K562 (cell line): ENCODE results near the gene NENF. TPM values are rescaled to one million over a fixed set of nuclear protein-coding genes. Genes with fewer than 3 reads are reported as not detected.
"Not testable (repeated sequence)": the region's sequence is repeated elsewhere in the genome, so short reads cannot be mapped to it uniquely, and the experiment has no call there.

Experiments
- ATAC-seq: fragments of 200-7000 bp; cut with Tn5 transposase; 3 replicates; pipeline ENCODE4 v1.9.1; 2020; ENCODE audit warnings: moderate library complexity
- BruUV-seq: library from RNA; stranded (reverse); fragments of 400-500 nt; replicated peaks from 2 replicates; lab custom pipeline; 2021; lab: Mats Ljungman, UMichigan
- CTCF ChIA-PET: fragments of 300-600 bp; formaldehyde crosslinking; extraction: SDS; loops from one replicate; lab custom pipeline; 2021; ENCODE audit warnings: low intra/inter-chr PET ratio; lab: Yijun Ruan, JAX
- POLR2A ChIA-PET: fragments of 300-600, 350-650 bp; sonication (Branson Sonifier 250); formaldehyde crosslinking; extraction: SDS; loops from one replicate; lab custom pipeline; 2021; ENCODE audit warnings: antibody characterized with exemption, inconsistent platforms; lab: Yijun Ruan, JAX
- DNase-seq, 4 experiments: peaks; one replicate each; pipeline versions ENCODE4 v3.0.0 to v3.0.0-alpha.2; 2011 to 2018; ENCODE audit warnings: low spot score in 3 of 4, mixed read lengths in 3 of 4; ENCODE audit errors: extremely low read depth in 1 of 4
- FAIRE-seq: peaks from 2 replicates; lab custom pipeline; 2011; peaks lifted over from hg19 to GRCh38; lab: Jason Lieb, UNC
- H2AFZ ChIP-seq: 2 replicates; pipeline ENCODE4 v1.6.0; 2011; ENCODE audit warnings: low read depth, low read length, control low read depth, inconsistent platforms
- H3K27ac ChIP-seq: fragments of 200-600 bp; 3 replicates; pipeline ENCODE4 v1.8.0; 2011; ENCODE audit warnings: low read depth, mild to moderate bottlenecking, control low read depth, inconsistent platforms, low read length, moderate library complexity, mixed read lengths; ENCODE audit errors: extremely low read depth
- H3K27me3 ChIP-seq, 2 experiments: fragments of 300-600 bp in 1 of 2; 2 replicates in 1 of 2; 3 replicates in 1 of 2; pipeline versions ENCODE4 v1.6.0 to v1.8.0; 2011; ENCODE audit warnings: inconsistent platforms in 2 of 2, low read length in 2 of 2, mild to moderate bottlenecking in 1 of 2, mixed read lengths in 1 of 2, moderate library complexity in 1 of 2; ENCODE audit not compliant: control insufficient read depth in 2 of 2, insufficient read depth in 2 of 2
- H3K36me3 ChIP-seq: fragments of 300-600 bp; 3 replicates; pipeline ENCODE4 v1.8.0; 2011; ENCODE audit warnings: mild to moderate bottlenecking, low read length, inconsistent platforms; ENCODE audit not compliant: control insufficient read depth, insufficient read depth
- H3K4me1 ChIP-seq, 2 experiments: fragments of 200-600 bp in 1 of 2; replicated peaks in 1 of 2; 2 replicates in 1 of 2; 3 replicates in 1 of 2; pipeline versions ENCODE4 v1.5.1 to v1.8.0; 2011; ENCODE audit warnings: inconsistent platforms in 2 of 2, low read length in 2 of 2, mild to moderate bottlenecking in 1 of 2, mixed read lengths in 1 of 2, moderate library complexity in 1 of 2; ENCODE audit not compliant: control insufficient read depth in 2 of 2, insufficient read depth in 2 of 2
- H3K4me2 ChIP-seq: 2 replicates; pipeline ENCODE4 v1.6.1; 2011; ENCODE audit warnings: low read length, control low read depth, inconsistent platforms, mixed read lengths; ENCODE audit not compliant: insufficient read depth
- H3K4me3 ChIP-seq: fragments of 200-600 bp; sonication (generic), shearing (Covaris generic); 2 replicates; pipeline ENCODE4 v1.5.1; 2016; ENCODE audit warnings: control low read depth, inconsistent platforms
- H3K79me2 ChIP-seq: fragments of 200-600 bp; 3 replicates; pipeline ENCODE4 v1.8.0; 2011; ENCODE audit warnings: low read length, inconsistent platforms; ENCODE audit not compliant: control insufficient read depth, insufficient read depth
- H3K9ac ChIP-seq, 2 experiments: 2 replicates each; pipeline versions ENCODE4 v1.6.0 to v1.6.1; 2011; ENCODE audit warnings: low read depth in 2 of 2, low read length in 2 of 2, control low read depth in 1 of 2, inconsistent platforms in 1 of 2, mild to moderate bottlenecking in 1 of 2, mixed read lengths in 1 of 2; ENCODE audit not compliant: insufficient read depth in 1 of 2
- H3K9me1 ChIP-seq: one replicate; pipeline ENCODE4 v1.6.0; 2011; ENCODE audit warnings: inconsistent platforms, mild to moderate bottlenecking, low read length, moderate library complexity; ENCODE audit not compliant: control insufficient read depth, insufficient read depth
- H3K9me3 ChIP-seq: replicated peaks from 2 replicates; pipeline ENCODE4 v1.5.1; 2011; ENCODE audit warnings: low read depth, low read length, inconsistent platforms; ENCODE audit not compliant: control insufficient read depth, insufficient read depth
- H4K20me1 ChIP-seq: replicated peaks from 2 replicates; pipeline ENCODE4 v1.6.1; 2011; ENCODE audit warnings: low read length, inconsistent platforms, mixed read lengths; ENCODE audit not compliant: control insufficient read depth, insufficient read depth
- ARID3A ChIP-seq: IDR thresholded peaks from 2 replicates; pipeline ENCODE4 v1.6.1; 2012; ENCODE audit warnings: low read depth, low read length, improper control_type of control experiment, borderline replicate concordance
- CBFA2T3 ChIP-seq: fragments of 450-650 bp; IDR thresholded peaks from 2 replicates; pipeline ENCODE4 v1.6.1; 2017
- MCM7 ChIP-seq, 2 experiments: fragments of 450-650 bp; IDR thresholded peaks; 2 replicates each; pipeline ENCODE4 v1.6.1; 2016 to 2018
- NBN ChIP-seq: fragments of 450-650 bp; IDR thresholded peaks from 2 replicates; pipeline ENCODE4 v1.6.1; 2016; ENCODE audit warnings: low read depth, mild to moderate bottlenecking
- NFIC ChIP-seq: fragments of 450-650 bp; IDR thresholded peaks from 2 replicates; pipeline ENCODE4 v1.6.1; 2017; ENCODE audit warnings: mild to moderate bottlenecking, inconsistent platforms
- NFIX ChIP-seq: fragments of 250-450 bp; sonication (Bioruptor Pico); IDR thresholded peaks from 2 replicates; pipeline ENCODE4 v1.4.0; 2020; ENCODE audit warnings: low read depth, mild to moderate bottlenecking, moderate library complexity
- RBBP5 ChIP-seq: fragments of 200-600 bp; sonication (generic); IDR thresholded peaks from 2 replicates; pipeline ENCODE4 v1.6.1; 2012; ENCODE audit warnings: borderline replicate concordance, mild to moderate bottlenecking, low read length, control low read depth, inconsistent platforms; ENCODE audit not compliant: insufficient read depth, poor library complexity, severe bottlenecking
- ZNF146 ChIP-seq: IDR thresholded peaks from one replicate; pipeline ENCODE4 v1.6.1; 2018; ENCODE audit warnings: missing compliant biosample characterization; ENCODE audit not compliant: unreplicated experiment
- ZNF277 ChIP-seq: fragments of 250-450 bp; sonication (Bioruptor Pico); IDR thresholded peaks from 2 replicates; pipeline ENCODE4 v1.8.0; 2022; ENCODE audit warnings: inconsistent platforms, mild to moderate bottlenecking, moderate library complexity, borderline replicate concordance
- WGBS: fragments of 100-300 bp; shearing (Covaris generic); methylation state at CpG from one replicate; pipeline ENCODE4 v1.1.6; 2016; ENCODE audit warnings: low coverage, mixed read lengths; ENCODE audit not compliant: insufficient coverage; ENCODE audit errors: missing lambda C conversion rate; 5-methylcytosine and 5-hydroxymethylcytosine counted together
- in situ Hi-C: fragments of 300-500 bp; cut with MboI; formaldehyde crosslinking; loops from 4 replicates; pipeline ENCODE4 v1.15.0; 2018; ENCODE audit warnings: inconsistent platforms, mixed read lengths
- intact Hi-C: fragments of 100-400 bp; cut with micrococcal nuclease; formaldehyde crosslinking; loops from 2 replicates; pipeline ENCODE4 v1.14.2; 2022
- polyA plus RNA-seq, 8 experiments: library from polyadenylated mRNA; depleted of rRNA in 4 of 8; stranded (reverse) in 5 of 8; unstranded in 3 of 8; fragments of >200 nt; fragmentation: Nextera tagmentation in 2 of 8; fragmentation: Illumina TruSeq in 1 of 8; extraction: Ambion mirVana in 2 of 8; extraction: Trizol in 1 of 8; gene quantifications; 2 replicates each; pipeline versions ENCODE4 v1.2.1 to v1.2.3, GENCODE V29; 2011 to 2014; ENCODE audit warnings: inconsistent platforms in 1 of 8, missing spikeins in 1 of 8
- total RNA-seq, 7 experiments: library from RNA; depleted of rRNA in 6 of 7; stranded (reverse); fragments of >200 nt in 6 of 7; fragmentation: Illumina TruSeq in 2 of 7; extraction: Trizol in 2 of 7; gene quantifications; 2 replicates each; pipeline versions ENCODE4 v1.2.1 to v1.2.3, GENCODE V29; 2011 to 2021; ENCODE audit warnings: low replicate concordance in 1 of 7
- TF ChIP-seq, protein P1 (sequence below): sonication (generic); formaldehyde crosslinking; IDR thresholded peaks from 2 replicates; pipeline ENCODE4 v1.8.1; 2023; ENCODE audit warnings: mild to moderate bottlenecking, missing genetic modification reagents

The NENF gene
- total and polyA plus RNA-seq, 9 of the 15 experiments (the other 6 are each of a cell fraction or from before 2014, with no cell fraction given), result 6.1 to 100 (median 72.8) TPM

DNA sequence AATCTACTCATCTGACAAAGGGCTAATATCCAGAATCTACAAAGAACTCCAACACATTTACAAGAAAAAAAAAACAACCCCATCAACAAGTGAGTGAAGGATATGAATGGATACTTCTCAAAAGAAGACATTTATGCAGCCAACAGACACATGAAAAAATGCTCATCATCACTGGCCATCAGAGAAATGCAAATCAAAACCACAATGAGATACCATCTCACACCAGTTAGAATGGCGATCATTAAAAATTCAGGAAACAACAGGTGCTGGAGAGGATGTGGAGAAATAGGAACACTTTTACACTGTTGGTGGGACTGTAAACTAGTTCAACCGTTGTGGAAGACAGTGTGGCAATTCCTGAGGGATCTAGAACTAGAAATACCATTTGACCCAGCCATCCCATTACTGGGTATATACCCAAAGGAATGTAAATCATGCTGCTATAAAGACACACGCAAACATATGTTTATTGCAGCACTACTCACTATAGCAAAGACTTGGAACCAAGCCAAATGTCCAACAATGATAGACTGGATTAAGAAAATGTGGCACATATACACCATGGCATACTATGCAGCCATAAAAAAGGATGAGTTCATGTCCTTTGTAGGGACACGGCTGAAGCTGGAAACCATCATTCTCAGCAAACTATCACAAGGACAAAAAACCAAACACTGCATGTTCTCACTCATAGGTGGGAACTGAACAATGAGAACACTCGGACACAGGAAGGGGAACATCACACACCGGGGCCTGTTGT lies 36.9 kb upstream of the NENF start:
- in situ Hi-C loops, H3K27ac ChIP-seq, H3K36me3 ChIP-seq, H2AFZ ChIP-seq, H3K4me2 ChIP-seq, H3K79me2 ChIP-seq, POLR2A ChIA-PET, FAIRE-seq, H3K9me1 ChIP-seq, BruUV-seq, DNase-seq, H4K20me1 ChIP-seq, CTCF ChIA-PET, H3K27me3 ChIP-seq, H3K4me3 ChIP-seq, H3K9ac ChIP-seq, ATAC-seq, intact Hi-C loops, H3K4me1 ChIP-seq, H3K9me3 ChIP-seq: not testable (repeated sequence)
- TF ChIP-seq ZNF146 (CRISPR knock-in tag) (peak; percentile 59), NFIX (peak; percentile 37; the same call in 1 of the 2 replicates), NFIC (peak; percentile 89)
- WGBS, result 78% methylated on average over 5 of the region's 6 CpGs

GRCh38 chr1:212396638-212397037 lies 36.1 kb upstream of the NENF start:
- no peak overlapping the region for H3K9ac ChIP-seq
- no peaks in the 10 kb centered on the region for H4K20me1 ChIP-seq
- CTCF ChIA-PET, result no interaction called here
- no peak for FAIRE-seq
- no TSS peak for BruUV-seq
- peaks cover 3% of the 10 kb centered on the region; the same call in 1 of the 2 replicates for H3K9me3 ChIP-seq
- no peaks in the 10 kb centered on the region for H3K27me3 ChIP-seq
- ATAC-seq, result no peak
- H3K4me3 ChIP-seq, result no peak overlapping the region
- DNase-seq, result no peak
- peaks cover 7% of the 10 kb centered on the region for H3K36me3 ChIP-seq
- no peak overlapping the region for H3K27ac ChIP-seq
- H3K4me2 ChIP-seq, result no peak overlapping the region
- H3K9me1 ChIP-seq, result no peaks in the 10 kb centered on the region
- intact Hi-C loops, result no loop called here
- in situ Hi-C loops, result no loop called here
- POLR2A ChIA-PET, result no interaction called here
- H3K79me2 ChIP-seq, result no peaks in the 10 kb centered on the region
- no peaks in the 10 kb centered on the region for H3K4me1 ChIP-seq
- no peak overlapping the region for H2AFZ ChIP-seq
- 95% methylated on average over 3 of the region's 3 CpGs for WGBS
- TF ChIP-seq ZNF277 (CRISPR knock-in tag) (no peak), MCM7 (IDR thresholded peaks at IDR 0.05) (peak in 1 of 2 experiments; percentile 96; a peak in 2 of 4 replicates), NBN (peak; percentile 45; the same call in 1 of the 2 replicates), CBFA2T3 (no peak), ARID3A (0 out of 2 replicates have a peak, but pooled peaks have one; percentile 22), RBBP5 (no peak)
- TF ChIP-seq, protein P1, sequence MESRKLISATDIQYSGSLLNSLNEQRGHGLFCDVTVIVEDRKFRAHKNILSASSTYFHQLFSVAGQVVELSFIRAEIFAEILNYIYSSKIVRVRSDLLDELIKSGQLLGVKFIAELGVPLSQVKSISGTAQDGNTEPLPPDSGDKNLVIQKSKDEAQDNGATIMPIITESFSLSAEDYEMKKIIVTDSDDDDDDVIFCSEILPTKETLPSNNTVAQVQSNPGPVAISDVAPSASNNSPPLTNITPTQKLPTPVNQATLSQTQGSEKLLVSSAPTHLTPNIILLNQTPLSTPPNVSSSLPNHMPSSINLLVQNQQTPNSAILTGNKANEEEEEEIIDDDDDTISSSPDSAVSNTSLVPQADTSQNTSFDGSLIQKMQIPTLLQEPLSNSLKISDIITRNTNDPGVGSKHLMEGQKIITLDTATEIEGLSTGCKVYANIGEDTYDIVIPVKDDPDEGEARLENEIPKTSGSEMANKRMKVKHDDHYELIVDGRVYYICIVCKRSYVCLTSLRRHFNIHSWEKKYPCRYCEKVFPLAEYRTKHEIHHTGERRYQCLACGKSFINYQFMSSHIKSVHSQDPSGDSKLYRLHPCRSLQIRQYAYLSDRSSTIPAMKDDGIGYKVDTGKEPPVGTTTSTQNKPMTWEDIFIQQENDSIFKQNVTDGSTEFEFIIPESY (CRISPR knock-in tag), result 0 out of 2 replicates have a peak, but pooled peaks have one; percentile 33
